Left lung (tissue), 10 donors: ENCODE results near the gene NEO1. TPM values are rescaled to one million over a fixed set of nuclear protein-coding genes. Genes with fewer than 3 reads are reported as not detected.

Source experiments
- ATAC-seq: fragments of 200-7000 bp; cut with Tn5 transposase; one replicate; pipeline ENCODE4 v1.9.1; 2020; ENCODE audit warnings: moderate library complexity
- DNase-seq, 4 donors: peaks; one replicate each; pipeline ENCODE4 v3.0.0-alpha.2; 2013 to 2020
- H3K27ac ChIP-seq, 2 donors: fragments of 200-600 bp; sonication (generic) in 1 of 2; one replicate each; pipeline versions ENCODE4 v1.5.0 to v1.8.0; 2020 to 2021
- H3K27me3 ChIP-seq, 2 donors: fragments of 200-600 bp; sonication (generic) in 1 of 2; one replicate each; pipeline versions ENCODE4 v1.5.0 to v1.8.0; 2020 to 2021
- H3K36me3 ChIP-seq, 2 donors: fragments of 200-600 bp; sonication (generic) in 1 of 2; one replicate each; pipeline versions ENCODE4 v1.5.0 to v1.8.0; 2020 to 2021
- H3K4me1 ChIP-seq, 2 donors: fragments of 200-600 bp; one replicate each; pipeline ENCODE4 v1.8.0; 2021
- H3K4me3 ChIP-seq, 2 donors: fragments of 200-600 bp; sonication (generic) in 1 of 2; one replicate each; pipeline versions ENCODE4 v1.5.0 to v1.8.0; 2020 to 2021; ENCODE audit warnings: mild to moderate bottlenecking in 1 of 2
- H3K9me3 ChIP-seq, 2 donors: fragments of 200-600 bp; sonication (generic) in 1 of 2; one replicate each; pipeline versions ENCODE4 v1.5.0 to v1.8.0; 2020 to 2021
- CTCF ChIP-seq, 2 donors: fragments of 200-600 bp; sonication (generic) in 1 of 2; IDR thresholded peaks; one replicate each; pipeline versions ENCODE4 v1.5.0 to v1.8.0; 2021; ENCODE audit warnings: antibody characterized with exemption in 2 of 2
- intact Hi-C, 2 donors: fragments of 100-400 bp; cut with DNase I; formaldehyde crosslinking; loops; one replicate each; pipeline versions ENCODE4 v1.11.2 to v1.14.2; 2022
- polyA plus RNA-seq, 6 donors: library from polyadenylated mRNA; unstranded; fragments of 120-200 nt; gene quantifications; one replicate each; pipeline ENCODE4 v1.2.1, GENCODE V29; 2013; ENCODE audit not compliant: insufficient read length in 6 of 6
- total RNA-seq, 2 donors: library from RNA; stranded (reverse); fragmentation: NEBNext Ultra II Directional; extraction: Animal tissue kit (Norgen Biotek cat#: 25700); gene quantifications; one replicate each; pipeline ENCODE4 v1.2.1, GENCODE V29; 2021
- donor health status: DM: no; HTN: yes; CAD: no.
- donor health status: DM: no; HTN: no; CAD: no.

Gene NEO1
- total and polyA plus RNA-seq, 8 donors: 30.1 to 155 (median 110) TPM

GRCh38 chr15:73087098-73087497 is 34.8 kb downstream of the NEO1 start:
- no peak for ATAC-seq
- DNase-seq: no peak
- Histone ChIP-seq H3K9me3 (no peaks in the 10 kb centered on the region), H3K27ac (no peak overlapping the region), H3K27me3 (no peaks in the 10 kb centered on the region), H3K4me1 (no peaks in the 10 kb centered on the region), H3K4me3 (no peak overlapping the region), H3K36me3 (no peaks in the 10 kb centered on the region)
- TF ChIP-seq CTCF (IDR thresholded peaks at IDR 0.05): no peak
- intact Hi-C loops: loop anchor here in 1 of 2 donors (10.0 kb wide), 1 partner anchor 292 kb away; no protein-coding TSS in a partner anchor

- no peak for DNase-seq
- no peaks in the 10 kb centered on the region for H3K4me1 ChIP-seq
- intact Hi-C loops: no loop called here
- H3K36me3 ChIP-seq: no peaks in the 10 kb centered on the region
- TF ChIP-seq CTCF (IDR thresholded peaks at IDR 0.05): no peak
- H3K4me3 ChIP-seq: no peak overlapping the region
- H3K9me3 ChIP-seq: no peaks in the 10 kb centered on the region
- no peak overlapping the region for H3K27ac ChIP-seq
- no peak for ATAC-seq
- H3K27me3 ChIP-seq: no peaks in the 10 kb centered on the region
These were observed 52.8 kb downstream of the NEO1 start for GRCh38 chr15:73105064-73105463.

DNA sequence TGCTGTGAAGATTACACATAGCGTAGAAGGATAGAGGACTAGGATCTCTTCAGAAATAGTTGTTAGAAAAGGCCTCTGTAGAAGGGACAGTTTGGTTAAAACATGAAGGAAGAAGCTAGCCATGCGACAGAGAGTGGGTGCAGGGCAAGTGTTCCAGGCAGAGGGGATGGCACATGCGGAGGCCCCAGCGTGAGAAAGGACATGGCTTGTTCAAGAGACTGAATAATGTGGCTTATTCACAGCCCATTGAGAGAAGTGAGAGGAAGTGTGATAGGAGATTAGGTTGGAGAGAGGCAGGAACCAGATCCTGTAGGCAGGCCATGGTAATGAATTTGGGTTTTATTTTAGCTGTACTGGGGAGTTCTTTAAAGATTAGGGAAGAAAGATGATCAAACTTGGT is 56.4 kb downstream of the NEO1 start:
- Histone ChIP-seq H3K27ac (no peak overlapping the region), H3K4me3 (no peak overlapping the region), H3K27me3 (no peaks in the 10 kb centered on the region), H3K36me3 (no peaks in the 10 kb centered on the region), H3K9me3 (no peaks in the 10 kb centered on the region), H3K4me1 (no peaks in the 10 kb centered on the region)
- ATAC-seq (no peak), DNase-seq (no peak)
- no peak for TF ChIP-seq CTCF (IDR thresholded peaks at IDR 0.05)
- intact Hi-C loops: no loop called here

DNA sequence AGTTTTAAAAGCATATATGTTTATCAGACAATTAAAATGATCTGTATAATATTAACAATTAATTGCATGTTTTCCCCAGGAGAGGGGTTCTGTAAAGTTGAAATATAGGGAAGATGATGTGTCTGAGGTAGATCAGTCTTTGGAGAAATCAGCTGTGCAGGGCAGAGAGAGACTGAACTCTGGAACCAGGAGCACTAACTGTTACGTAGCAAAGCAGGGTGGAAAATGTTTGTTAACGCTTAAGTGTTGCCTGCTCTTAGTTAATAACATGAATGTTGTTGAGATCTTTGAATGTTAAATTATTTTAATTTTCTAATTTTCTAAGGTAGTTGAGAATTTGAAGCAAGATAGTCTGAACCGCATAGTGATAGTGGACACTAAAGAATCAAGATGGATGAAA is 57.5 kb downstream of the NEO1 start:
- Histone ChIP-seq H3K27me3 (no peaks in the 10 kb centered on the region), H3K27ac (no peak overlapping the region), H3K4me1 (no peaks in the 10 kb centered on the region), H3K36me3 (no peaks in the 10 kb centered on the region), H3K9me3 (no peaks in the 10 kb centered on the region), H3K4me3 (no peak overlapping the region)
- no peak for TF ChIP-seq CTCF (IDR thresholded peaks at IDR 0.05)
- intact Hi-C loops: no loop called here
- ATAC-seq (no peak), DNase-seq (no peak)

DNA sequence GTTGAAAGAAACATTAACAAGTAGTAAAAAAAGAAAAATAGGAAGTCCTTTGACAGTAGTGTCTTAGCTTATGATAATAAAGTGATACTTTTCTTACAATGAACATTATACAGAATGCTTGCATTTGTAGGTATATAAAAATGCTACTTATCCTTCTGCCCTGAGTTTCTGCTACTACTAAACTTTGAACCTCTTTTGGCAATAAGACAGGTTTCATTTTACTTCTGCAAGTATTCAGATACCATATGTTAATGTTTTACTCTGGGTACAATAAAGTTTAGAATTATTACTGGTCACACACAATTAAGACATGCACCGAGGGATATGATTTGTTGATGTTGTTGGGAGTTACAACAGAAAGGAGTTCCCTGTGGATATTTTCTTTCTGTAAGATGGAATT is 57.9 kb downstream of the NEO1 start:
- intact Hi-C loops: no loop called here
- no peak overlapping the region for H3K27ac ChIP-seq
- H3K36me3 ChIP-seq: no peaks in the 10 kb centered on the region
- H3K9me3 ChIP-seq: no peaks in the 10 kb centered on the region
- no peaks in the 10 kb centered on the region for H3K27me3 ChIP-seq
- no peak for TF ChIP-seq CTCF (IDR thresholded peaks at IDR 0.05)
- DNase-seq (no peak), ATAC-seq (no peak)
- no peaks in the 10 kb centered on the region for H3K4me1 ChIP-seq
- no peak overlapping the region for H3K4me3 ChIP-seq
